Esophagus muscularis mucosa (tissue), 3 donors: Measurements from ENCODE around the gene IRF4.

ENCODE experiments used
- CTCF ChIP-seq, 3 experiments: fragments of 200-600 bp in 2 of 3; fragments of 450-650 bp in 1 of 3; sonication (generic) in 2 of 3; IDR thresholded peaks; one replicate each; pipeline ENCODE4 v1.5.1; 2017 to 2019; ENCODE audit warnings: antibody characterized with exemption in 3 of 3, mild to moderate bottlenecking in 2 of 3, moderate library complexity in 1 of 3
- POLR2AphosphoS5 ChIP-seq, 2 donors: sonication (generic); formaldehyde crosslinking; IDR thresholded peaks; one replicate each; pipeline ENCODE4 v1.6.1; 2017; ENCODE audit warnings: antibody characterized with exemption in 2 of 2

GRCh38 chr6:436308-437036, 44.9 kb downstream of the IRF4 start:
- TF ChIP-seq CTCF (IDR thresholded peaks at IDR 0.05): no peak
- TF ChIP-seq POLR2AphosphoS5 (IDR thresholded peaks at IDR 0.05): no peak
